HepG2 (cell line): ENCODE data around the gene ARL8B.

Source experiments
- IKZF5 ChIP-seq: IDR thresholded peaks from 2 replicates; pipeline ENCODE4 v1.6.1; 2018; ENCODE audit warnings: missing genetic modification reagents, mild to moderate bottlenecking, missing compliant biosample characterization
- TCF7 ChIP-seq: sonication (generic); IDR thresholded peaks from 2 replicates; pipeline ENCODE4 v1.6.1; 2016; ENCODE audit warnings: antibody characterized with exemption, low read depth
- ZNF274 ChIP-seq: sonication (generic); formaldehyde crosslinking; IDR thresholded peaks from 2 replicates; pipeline ENCODE4 v1.5.1; 2020; ENCODE audit warnings: mild to moderate bottlenecking, missing genetic modification reagents

- no peak for TF ChIP-seq IKZF5
- no peak for TF ChIP-seq ZNF274
- TF ChIP-seq TCF7, result no peak
Measured at GRCh38 chr3:5090197-5090596, 31.9 kb upstream of the ARL8B start.
